GM12878 (cell line): ENCODE results near the gene KRTAP10-8. TPM values are rescaled to one million over a fixed set of nuclear protein-coding genes. Genes with fewer than 3 reads are reported as not detected.

Experiments used
- ATAC-seq: fragments of 200-7000 bp; cut with Tn5 transposase; 3 replicates; pipeline ENCODE4 v1.9.1; 2020; ENCODE audit warnings: mild to moderate bottlenecking, moderate library complexity
- BruUV-seq: library from RNA; stranded (reverse); fragments of 400-500 nt; replicated peaks from 2 replicates; lab custom pipeline; 2021; lab: Mats Ljungman, UMichigan
- CTCF ChIA-PET: fragments of 300-600 bp; sonication (Branson Sonifier 250); formaldehyde crosslinking; extraction: SDS; loops from one replicate; lab custom pipeline; 2021; ENCODE audit warnings: inconsistent platforms; lab: Yijun Ruan, JAX
- POLR2A ChIA-PET: fragments of 350-600 bp; formaldehyde crosslinking; extraction: SDS; loops from one replicate; lab custom pipeline; 2021; ENCODE audit warnings: inconsistent platforms; lab: Charles Lee
- RAD21 ChIA-PET: fragments of 300-600 bp; sonication (Branson Sonifier 250); formaldehyde crosslinking; loops from one replicate; lab custom pipeline; 2023; ENCODE audit warnings: antibody characterized with exemption; ENCODE audit not compliant: unreplicated experiment; lab: Charles Lee
- SMC1A ChIA-PET: fragments of 300-600 bp; sonication (Branson Sonifier 250); formaldehyde crosslinking; loops from one replicate; lab custom pipeline; 2023; ENCODE audit not compliant: unreplicated experiment, uncharacterized antibody; lab: Charles Lee
- DNase-seq: peaks from one replicate; pipeline ENCODE4 v3.0.0-alpha.2; 2011; ENCODE audit warnings: low read depth, low spot score
- FAIRE-seq: peaks from 3 replicates; lab custom pipeline; 2011; peaks lifted over from hg19 to GRCh38; lab: Jason Lieb, UNC
- H2AFZ ChIP-seq: 2 replicates; pipeline ENCODE4 v1.6.0; 2011; ENCODE audit warnings: low read depth, low read length, control low read depth; ENCODE audit not compliant: control insufficient read depth
- H3K27ac ChIP-seq: 2 replicates; pipeline ENCODE4 v1.5.1; 2011; ENCODE audit warnings: control low read depth; ENCODE audit not compliant: control insufficient read depth, insufficient read depth
- H3K27me3 ChIP-seq, 2 experiments: replicated peaks in 1 of 2; 2 replicates each; pipeline versions ENCODE4 v1.6.0 to v1.6.1; 2011; ENCODE audit warnings: low read length in 1 of 2; ENCODE audit not compliant: control insufficient read depth in 2 of 2, insufficient read depth in 2 of 2
- H3K36me3 ChIP-seq, 2 experiments: 2 replicates each; pipeline ENCODE4 v1.5.1; 2011; ENCODE audit warnings: low read length in 1 of 2; ENCODE audit not compliant: control insufficient read depth in 2 of 2, insufficient read depth in 2 of 2
- H3K4me1 ChIP-seq: 2 replicates; pipeline ENCODE4 v1.6.1; 2011; ENCODE audit warnings: mild to moderate bottlenecking, low read length, moderate library complexity, mixed read lengths; ENCODE audit not compliant: control insufficient read depth, insufficient read depth
- H3K4me2 ChIP-seq: 2 replicates; pipeline ENCODE4 v1.6.0; 2011; ENCODE audit warnings: control low read depth; ENCODE audit not compliant: control insufficient read depth, insufficient read depth
- H3K4me3 ChIP-seq: fragments of 200-600 bp; sonication (generic); 2 replicates; pipeline ENCODE4 v1.5.1; 2016
- H3K79me2 ChIP-seq: 2 replicates; pipeline ENCODE4 v1.6.0; 2011; ENCODE audit warnings: low read length; ENCODE audit not compliant: control insufficient read depth, insufficient read depth
- H3K9ac ChIP-seq: 2 replicates; pipeline ENCODE4 v1.8.0; 2011; ENCODE audit warnings: low read length, control low read depth, mixed read lengths; ENCODE audit not compliant: control insufficient read depth, insufficient read depth
- H3K9me3 ChIP-seq: replicated peaks from 3 replicates; pipeline ENCODE4 v1.5.1; 2011; ENCODE audit warnings: mild to moderate bottlenecking, low read length; ENCODE audit not compliant: control insufficient read depth, insufficient read depth
- H4K20me1 ChIP-seq: 2 replicates; pipeline ENCODE4 v1.6.0; 2011; ENCODE audit not compliant: control insufficient read depth, insufficient read depth
- ATF2 ChIP-seq: IDR thresholded peaks from 2 replicates; pipeline ENCODE4 v1.6.1; 2012; ENCODE audit warnings: low read length, inconsistent platforms
- CBX5 ChIP-seq: sonication (generic); IDR thresholded peaks from 2 replicates; pipeline ENCODE4 v1.6.1; 2016; ENCODE audit warnings: low read depth, moderate library complexity, mild to moderate bottlenecking, inconsistent platforms
- CHD2 ChIP-seq: IDR thresholded peaks from 2 replicates; pipeline ENCODE4 v1.6.1; 2011; ENCODE audit warnings: low read depth, low read length, improper control_type of control experiment, borderline replicate concordance
- ETV6 ChIP-seq, 2 experiments: fragments of 450-650 bp in 1 of 2; IDR thresholded peaks in 1 of 2; conservative IDR thresholded peaks in 1 of 2; 2 replicates each; pipeline ENCODE4 v1.6.1; 2014; ENCODE audit warnings: antibody characterized with exemption in 1 of 2, borderline replicate concordance in 1 of 2, low read depth in 1 of 2, mild to moderate bottlenecking in 1 of 2, moderate library complexity in 1 of 2
- EZH2 ChIP-seq: IDR thresholded peaks from 2 replicates; pipeline ENCODE4 v1.6.1; 2012; ENCODE audit warnings: low read depth, mild to moderate bottlenecking, control low read depth, inconsistent platforms, low read length, borderline replicate concordance; ENCODE audit not compliant: control insufficient read depth
- GABPA ChIP-seq: IDR thresholded peaks from 2 replicates; pipeline ENCODE4 v1.6.1; 2014; ENCODE audit warnings: antibody characterized with exemption, low read depth, mild to moderate bottlenecking, inconsistent platforms
- IKZF2 ChIP-seq, 2 experiments: fragments of 450-650 bp; IDR thresholded peaks; 2 replicates each; pipeline ENCODE4 v1.6.1; 2017; ENCODE audit warnings: mild to moderate bottlenecking in 2 of 2, moderate library complexity in 2 of 2
- IRF3 ChIP-seq: fragments of 450-650 bp; IDR thresholded peaks from 2 replicates; pipeline ENCODE4 v1.6.1; 2014; ENCODE audit warnings: mild to moderate bottlenecking
- MXI1 ChIP-seq: fragments of 150-350 bp; IDR thresholded peaks from 2 replicates; pipeline ENCODE4 v1.6.1; 2011; ENCODE audit warnings: low read depth, mild to moderate bottlenecking, inconsistent platforms, low read length, improper control_type of control experiment
- NR2F1 ChIP-seq: fragments of 450-650 bp; conservative IDR thresholded peaks from 2 replicates; pipeline ENCODE4 v1.6.1; 2017; ENCODE audit warnings: mild to moderate bottlenecking
- POLR2A ChIP-seq: IDR thresholded peaks from 2 replicates; pipeline ENCODE4 v1.6.1; 2011; ENCODE audit warnings: low read depth, mild to moderate bottlenecking, low read length
- SKIL ChIP-seq: fragments of 450-650 bp; IDR thresholded peaks from 2 replicates; pipeline ENCODE4 v1.6.1; 2017; ENCODE audit warnings: mild to moderate bottlenecking, low read depth, inconsistent platforms; ENCODE audit not compliant: poor library complexity, severe bottlenecking
- TCF12 ChIP-seq: IDR thresholded peaks from 2 replicates; pipeline ENCODE4 v1.6.1; 2011; ENCODE audit warnings: low read depth, mild to moderate bottlenecking, low read length
- YY1 ChIP-seq: IDR thresholded peaks from 2 replicates; pipeline ENCODE4 v1.6.1; 2011; ENCODE audit warnings: low read depth, mild to moderate bottlenecking, low read length
- ZBTB40 ChIP-seq: fragments of 450-650 bp; IDR thresholded peaks from 2 replicates; pipeline ENCODE4 v1.6.1; 2016; ENCODE audit warnings: mild to moderate bottlenecking, moderate library complexity, borderline replicate concordance
- WGBS: methylation state at CpG from one replicate; pipeline ENCODE4 v1.1.6; 2016; ENCODE audit warnings: low lambda C conversion rate; ENCODE audit not compliant: insufficient replicate concordance, insufficient coverage; ENCODE audit errors: missing lambda C conversion rate; 5-methylcytosine and 5-hydroxymethylcytosine counted together
- in situ Hi-C: fragments of 300-500 bp; cut with MboI; formaldehyde crosslinking; loops from 9 replicates; pipeline ENCODE4 v1.14.3; 2018; ENCODE audit warnings: mixed read lengths
- intact Hi-C: fragments of 100-400 bp; cut with micrococcal nuclease; formaldehyde crosslinking; loops from one replicate; pipeline ENCODE4 v1.14.2; 2022; ENCODE audit not compliant: unreplicated experiment
- polyA plus RNA-seq, 11 experiments: library from polyadenylated mRNA; depleted of rRNA in 4 of 11; unstranded in 6 of 11; stranded (reverse) in 5 of 11; fragments of >200 nt; fragmentation: Nextera tagmentation in 4 of 11; fragmentation: Illumina TruSeq in 1 of 11; extraction: Ambion mirVana in 4 of 11; extraction: Trizol in 1 of 11; gene quantifications; 1 replicate in 1 of 11; 2 replicates in 10 of 11; pipeline versions ENCODE4 v1.2.1 to v1.2.3, GENCODE V29; 2011 to 2016; ENCODE audit warnings: inconsistent platforms in 2 of 11, missing spikeins in 2 of 11, low read depth in 1 of 11
- total RNA-seq, 4 experiments: library from RNA; depleted of rRNA in 3 of 4; stranded (reverse); fragments of >200 nt in 3 of 4; fragmentation: Illumina TruSeq in 1 of 4; extraction: Trizol in 1 of 4; gene quantifications; 2 replicates each; pipeline versions ENCODE4 v1.2.1 to v1.2.3, GENCODE V29; 2013 to 2021

KRTAP10-8 gene
- total and polyA plus RNA-seq, 10 of the 15 experiments (the other 5 are each of a cell fraction or from before 2014, with no cell fraction given): not detected

- ChIA-PET SMC1A (no interaction called here), POLR2A (no interaction called here), RAD21 (no interaction called here), CTCF (no interaction called here)
- 3% methylated on average over 4 of the region's 4 CpGs for WGBS
- Histone ChIP-seq H2AFZ (no peak overlapping the region), H3K9ac (no peak overlapping the region), H3K9me3 (peaks cover 2% of the 10 kb centered on the region; the same call in 1 of the 3 replicates), H3K79me2 (no peaks in the 10 kb centered on the region), H3K27me3 (no peaks in the 10 kb centered on the region), H3K36me3 (no peaks in the 10 kb centered on the region), H3K4me1 (no peaks in the 10 kb centered on the region), H4K20me1 (no peaks in the 10 kb centered on the region), H3K27ac (no peak overlapping the region), H3K4me3 (no peak overlapping the region), H3K4me2 (no peak overlapping the region)
- intact Hi-C loops (no loop called here), in situ Hi-C loops (no loop called here)
- ATAC-seq: no peak
- FAIRE-seq: no peak
- no TSS peak for BruUV-seq
- no peak for DNase-seq
- no peak for TF ChIP-seq MXI1
- no peak for TF ChIP-seq ATF2
- no peak for TF ChIP-seq TCF12
- no peak for TF ChIP-seq ZBTB40
- no peak for TF ChIP-seq EZH2
- no peak for TF ChIP-seq ETV6 (conservative IDR thresholded peaks at IDR 0.05 in 1 of 2, IDR thresholded peaks at IDR 0.05 in 1 of 2; ENCODE audit: borderline replicate concordance in 1 of 2, low read depth in 1 of 2)
- no peak for TF ChIP-seq NR2F1
- no peak for TF ChIP-seq CBX5
- no peak for TF ChIP-seq GABPA
- no peak for TF ChIP-seq SKIL
- TF ChIP-seq IRF3: no peak
- no peak for TF ChIP-seq CHD2
- no peak for TF ChIP-seq POLR2A
- TF ChIP-seq IKZF2 (IDR thresholded peaks at IDR 0.05): no peak
- no peak for TF ChIP-seq YY1
Measured at GRCh38 chr21:44611551-44611950, 328 bp upstream of the KRTAP10-8 start.
